ENCODE measurements around the gene PAK1.
A peak's percentile ranks its signal among the peaks of the same experiment; 100 is the strongest.

PAK1 gene

GRCh38 chr11:77473801-77474683 lies at the start of gene PAK1:
Gene PAK1 (minus strand): TSS chr11:77474094. CDS start chr11:77392520, 81,574 bp downstream.
- TF ChIP-seq CTCF (IDR thresholded peaks at IDR 0.05): no peak
- H3K36me3 ChIP-seq: no peaks in the 10 kb centered on the region
- H3K9me3 ChIP-seq: no peaks in the 10 kb centered on the region
- H3K4me1 ChIP-seq: peaks cover 0 to 20% (median 10%) of the 10 kb centered on the region in 4 donors
- peak; percentile 49 to 85 for DNase-seq
- peak within 1 kb of the TSS; percentile 53 to 57 for H3K27ac ChIP-seq
- peak within 1 kb of the TSS; percentile 59 to 63 for H3K4me3 ChIP-seq
- peaks cover 0 to 5% of the 10 kb centered on the region in 2 donors for H3K27me3 ChIP-seq
- intact Hi-C loops (cut with DNase I; ENCODE audit: low total_unique reads): no loop called here

GRCh38 chr11:77522215-77522614 lies 48.3 kb upstream of the PAK1 start:
- Histone ChIP-seq H3K4me1 (no peaks in the 10 kb centered on the region), H3K27me3 (no peaks in the 10 kb centered on the region), H3K27ac (no peak overlapping the region), H3K36me3 (no peaks in the 10 kb centered on the region), H3K4me3 (no peak overlapping the region), H3K9me3 (no peaks in the 10 kb centered on the region)
- no peak for DNase-seq
- intact Hi-C loops (cut with DNase I; ENCODE audit: low total_unique reads): no loop called here
- no peak for TF ChIP-seq CTCF (IDR thresholded peaks at IDR 0.05)

- Histone ChIP-seq H3K27me3 (no peaks in the 10 kb centered on the region), H3K4me1 (no peaks in the 10 kb centered on the region), H3K4me3 (no peak overlapping the region), H3K9me3 (no peaks in the 10 kb centered on the region), H3K27ac (no peak overlapping the region), H3K36me3 (no peaks in the 10 kb centered on the region)
- DNase-seq: no peak
- intact Hi-C loops (cut with DNase I; ENCODE audit: low total_unique reads): no loop called here
- TF ChIP-seq CTCF (IDR thresholded peaks at IDR 0.05): no peak
Observed at GRCh38 chr11:77519847-77520246, 46.0 kb upstream of the PAK1 start.

DNA sequence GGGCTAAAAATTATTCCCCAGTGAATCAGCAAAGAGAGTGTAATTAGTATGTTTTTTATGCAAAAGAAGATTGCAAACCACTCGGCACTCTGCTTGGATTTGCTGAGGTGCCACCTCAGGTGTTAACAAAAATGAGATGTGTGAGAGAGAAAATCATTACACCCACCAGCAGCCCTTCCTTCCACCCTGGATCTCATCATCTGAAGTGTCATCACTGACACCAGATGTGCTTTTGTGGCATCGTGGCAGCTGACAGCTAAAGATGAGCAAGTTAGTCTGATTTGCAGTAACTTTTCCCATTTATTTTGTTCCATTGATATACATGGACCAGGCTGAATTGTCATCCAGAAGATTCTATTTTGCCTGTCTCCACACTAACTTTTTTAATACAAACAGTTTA lies 44.6 kb upstream of the PAK1 start:
- H3K27ac ChIP-seq: no peak overlapping the region
- no peak overlapping the region for H3K4me3 ChIP-seq
- no peaks in the 10 kb centered on the region for H3K4me1 ChIP-seq
- no peaks in the 10 kb centered on the region for H3K9me3 ChIP-seq
- intact Hi-C loops (cut with DNase I; ENCODE audit: low total_unique reads): no loop called here
- no peak for DNase-seq
- TF ChIP-seq CTCF (IDR thresholded peaks at IDR 0.05): no peak
- no peaks in the 10 kb centered on the region for H3K36me3 ChIP-seq
- H3K27me3 ChIP-seq: no peaks in the 10 kb centered on the region

DNA sequence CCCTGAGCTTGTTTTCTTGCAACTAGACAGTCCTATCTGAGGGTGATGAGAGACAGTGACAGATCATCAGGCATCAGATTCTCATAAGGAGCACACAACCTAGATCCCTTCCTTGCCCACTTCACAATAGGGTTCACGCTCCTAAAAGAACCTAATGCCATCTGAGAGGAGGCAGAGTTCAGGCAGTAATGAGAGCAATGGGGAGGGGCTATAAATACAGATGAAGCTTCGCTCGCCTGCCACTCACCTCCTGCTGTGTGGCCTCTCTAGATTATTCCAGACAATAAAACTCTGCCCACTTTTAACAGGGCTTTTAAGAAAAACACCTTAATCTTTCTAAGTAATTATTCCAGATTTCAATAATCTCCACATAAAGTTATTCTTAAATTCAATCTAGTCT lies 43.9 kb upstream of the PAK1 start:
- no peak overlapping the region for H3K4me3 ChIP-seq
- TF ChIP-seq CTCF (IDR thresholded peaks at IDR 0.05): no peak
- DNase-seq: no peak
- H3K9me3 ChIP-seq: no peaks in the 10 kb centered on the region
- no peaks in the 10 kb centered on the region for H3K27me3 ChIP-seq
- H3K36me3 ChIP-seq: no peaks in the 10 kb centered on the region
- intact Hi-C loops (cut with DNase I; ENCODE audit: low total_unique reads): no loop called here
- no peak overlapping the region for H3K27ac ChIP-seq
- no peaks in the 10 kb centered on the region for H3K4me1 ChIP-seq
